Ishikawa (cell line): ENCODE data around the gene RPTOR.

Experiments
- CEBPB ChIP-seq: IDR thresholded peaks from 2 replicates; pipeline ENCODE4 v1.6.1; 2012
- CREB1 ChIP-seq: IDR thresholded peaks from 2 replicates; pipeline ENCODE4 v1.6.1; 2012; ENCODE audit warnings: low read depth
- EGR1 ChIP-seq: IDR thresholded peaks from 2 replicates; pipeline ENCODE4 v1.6.1; 2012
- EP300 ChIP-seq: IDR thresholded peaks from 2 replicates; pipeline ENCODE4 v1.6.1; 2012; ENCODE audit warnings: borderline replicate concordance
- FOXM1 ChIP-seq: IDR thresholded peaks from 2 replicates; pipeline ENCODE4 v1.6.1; 2012; ENCODE audit warnings: low read depth, borderline replicate concordance
- MAX ChIP-seq: IDR thresholded peaks from 2 replicates; pipeline ENCODE4 v1.6.1; 2012
- RAD21 ChIP-seq: IDR thresholded peaks from 2 replicates; pipeline ENCODE4 v1.6.1; 2012; ENCODE audit warnings: low read depth
- TAF1 ChIP-seq: IDR thresholded peaks from 2 replicates; pipeline ENCODE4 v1.6.1; 2012; ENCODE audit warnings: low read depth, mild to moderate bottlenecking
- TEAD4 ChIP-seq: IDR thresholded peaks from 2 replicates; pipeline ENCODE4 v1.6.1; 2012
- YY1 ChIP-seq: IDR thresholded peaks from 2 replicates; pipeline ENCODE4 v1.6.1; 2012; ENCODE audit warnings: low read depth
- TF ChIP-seq, protein P1 (sequence below): IDR thresholded peaks from 2 replicates; pipeline ENCODE4 v1.6.1; 2012

GRCh38 chr17:80695979-80696378 lies 151.3 kb downstream of the RPTOR start:
- TF ChIP-seq TAF1 (no peak), FOXM1 (no peak), CREB1 (no peak), RAD21 (no peak), CEBPB (no peak), EGR1 (no peak), YY1 (no peak), TEAD4 (no peak), EP300 (no peak), MAX (no peak)
- TF ChIP-seq, protein P1, sequence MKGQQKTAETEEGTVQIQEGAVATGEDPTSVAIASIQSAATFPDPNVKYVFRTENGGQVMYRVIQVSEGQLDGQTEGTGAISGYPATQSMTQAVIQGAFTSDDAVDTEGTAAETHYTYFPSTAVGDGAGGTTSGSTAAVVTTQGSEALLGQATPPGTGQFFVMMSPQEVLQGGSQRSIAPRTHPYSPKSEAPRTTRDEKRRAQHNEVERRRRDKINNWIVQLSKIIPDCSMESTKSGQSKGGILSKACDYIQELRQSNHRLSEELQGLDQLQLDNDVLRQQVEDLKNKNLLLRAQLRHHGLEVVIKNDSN, result no peak
